Esophagus squamous epithelium (tissue), 4 donors: ENCODE results near the gene RDH5.

ENCODE experiments used
- POLR2A ChIP-seq, 4 donors: fragments of 450-650 bp; IDR thresholded peaks; one replicate each; pipeline ENCODE4 v1.6.1; 2017; ENCODE audit warnings: antibody characterized with exemption in 4 of 4, mild to moderate bottlenecking in 4 of 4, moderate library complexity in 3 of 4
- TF ChIP-seq, protein P1 (sequence below), 6 experiments: fragments of 450-650 bp in 4 of 6; fragments of 200-600 bp in 2 of 6; sonication (generic) in 2 of 6; IDR thresholded peaks; one replicate each; pipeline ENCODE4 v1.5.1; 2016 to 2019; ENCODE audit warnings: antibody characterized with exemption in 6 of 6, mild to moderate bottlenecking in 4 of 6, moderate library complexity in 4 of 6

DNA sequence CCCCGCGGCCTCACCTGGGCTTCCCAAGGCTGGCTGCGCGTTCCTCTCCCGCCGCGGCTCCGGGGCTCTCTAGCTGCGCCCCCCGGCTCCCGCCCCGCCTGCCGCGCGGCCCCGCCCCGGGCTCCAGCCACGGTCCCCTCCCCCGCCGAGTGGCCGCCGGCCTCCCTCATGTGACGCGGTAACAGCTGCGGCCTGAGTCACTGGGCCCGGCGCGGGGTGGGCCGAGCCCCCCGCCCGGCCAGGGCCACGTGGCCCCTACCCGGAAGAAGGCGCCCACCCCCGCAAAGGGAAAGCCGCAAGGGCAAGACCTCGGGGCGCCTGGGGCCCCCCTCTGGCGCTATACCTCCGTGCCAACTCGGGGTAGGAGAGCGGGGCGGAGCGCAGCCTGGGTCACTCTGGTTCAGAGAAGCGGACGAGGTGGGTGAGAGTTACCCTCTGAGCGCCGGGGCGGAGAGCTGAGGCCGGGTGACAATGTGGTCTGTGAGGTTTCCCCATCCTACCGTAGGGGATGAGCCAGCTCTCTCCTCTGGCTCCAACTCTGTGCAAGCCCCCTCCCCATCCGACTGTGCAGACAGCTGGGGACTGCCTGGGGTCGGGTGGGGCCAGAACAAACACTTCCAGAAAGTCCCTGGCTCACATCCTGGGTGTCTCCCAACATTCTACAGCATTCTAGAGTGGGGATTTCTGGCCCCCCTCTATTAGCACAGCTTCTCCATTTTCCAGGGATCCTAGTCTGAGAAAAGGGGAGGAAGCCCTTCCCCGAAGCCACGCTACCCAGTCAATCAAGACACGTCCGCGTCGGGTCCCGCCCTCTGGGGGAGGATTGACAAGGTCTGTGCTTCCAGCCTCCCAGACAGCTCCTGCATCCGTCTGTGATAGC is 9.0 kb downstream of the RDH5 start, which contains the start of gene CD63:
- TF ChIP-seq, protein P1, sequence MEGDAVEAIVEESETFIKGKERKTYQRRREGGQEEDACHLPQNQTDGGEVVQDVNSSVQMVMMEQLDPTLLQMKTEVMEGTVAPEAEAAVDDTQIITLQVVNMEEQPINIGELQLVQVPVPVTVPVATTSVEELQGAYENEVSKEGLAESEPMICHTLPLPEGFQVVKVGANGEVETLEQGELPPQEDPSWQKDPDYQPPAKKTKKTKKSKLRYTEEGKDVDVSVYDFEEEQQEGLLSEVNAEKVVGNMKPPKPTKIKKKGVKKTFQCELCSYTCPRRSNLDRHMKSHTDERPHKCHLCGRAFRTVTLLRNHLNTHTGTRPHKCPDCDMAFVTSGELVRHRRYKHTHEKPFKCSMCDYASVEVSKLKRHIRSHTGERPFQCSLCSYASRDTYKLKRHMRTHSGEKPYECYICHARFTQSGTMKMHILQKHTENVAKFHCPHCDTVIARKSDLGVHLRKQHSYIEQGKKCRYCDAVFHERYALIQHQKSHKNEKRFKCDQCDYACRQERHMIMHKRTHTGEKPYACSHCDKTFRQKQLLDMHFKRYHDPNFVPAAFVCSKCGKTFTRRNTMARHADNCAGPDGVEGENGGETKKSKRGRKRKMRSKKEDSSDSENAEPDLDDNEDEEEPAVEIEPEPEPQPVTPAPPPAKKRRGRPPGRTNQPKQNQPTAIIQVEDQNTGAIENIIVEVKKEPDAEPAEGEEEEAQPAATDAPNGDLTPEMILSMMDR (IDR thresholded peaks at IDR 0.05) = no peak
- TF ChIP-seq POLR2A (IDR thresholded peaks at IDR 0.05) = peak in 2 of 4 donors; percentile 86 to 92
